NCI-H1694 (cell line): ENCODE results near the gene PLEKHH2.

Experiments
- DNase-seq: peaks from one replicate; lab custom pipeline; 2025; lab: John Stamatoyannopoulos, UW

PLEKHH2 gene

GRCh38 chr2:43762286-43762685 is 125.2 kb downstream of the PLEKHH2 start:
- DNase-seq: no peak

GRCh38 chr2:43763091-43763490 is 126.0 kb downstream of the PLEKHH2 start:
- no peak for DNase-seq

- peak; percentile 87 for DNase-seq
These were observed 127.1 kb downstream of the PLEKHH2 start for GRCh38 chr2:43764086-43764705.

- DNase-seq: no peak
These were observed 128.9 kb downstream of the PLEKHH2 start for GRCh38 chr2:43766006-43766405.

GRCh38 chr2:43773876-43774613 is 137.0 kb downstream of the PLEKHH2 start, which contains the start of gene DYNC2LI1:
TSS of gene DYNC2LI1 (plus strand) at chr2:43774039. CDS start at chr2:43774139, 100 bp downstream.
- peak; percentile 47 for DNase-seq

- DNase-seq: no peak
These were observed 137.6 kb downstream of the PLEKHH2 start for GRCh38 chr2:43774617-43775016.

- DNase-seq: no peak
These were observed 139.3 kb downstream of the PLEKHH2 start for GRCh38 chr2:43776324-43776723.

GRCh38 chr2:43777306-43777926 is 140.4 kb downstream of the PLEKHH2 start:
- DNase-seq: no peak

GRCh38 chr2:43778233-43778632 is 141.2 kb downstream of the PLEKHH2 start:
- DNase-seq: no peak

GRCh38 chr2:43787895-43788294 is 150.8 kb downstream of the PLEKHH2 start:
- no peak for DNase-seq

GRCh38 chr2:43788646-43789045 is 151.6 kb downstream of the PLEKHH2 start:
- no peak for DNase-seq

- DNase-seq: no peak
These were observed 153.1 kb downstream of the PLEKHH2 start for GRCh38 chr2:43790147-43790546.

- no peak for DNase-seq
These were observed 154.1 kb downstream of the PLEKHH2 start for GRCh38 chr2:43791035-43791765.

GRCh38 chr2:43792653-43793052 is 155.6 kb downstream of the PLEKHH2 start:
- no peak for DNase-seq

GRCh38 chr2:43794956-43795355 is 157.9 kb downstream of the PLEKHH2 start:
- DNase-seq: no peak

GRCh38 chr2:43796206-43796605 is 159.1 kb downstream of the PLEKHH2 start:
- no peak for DNase-seq

- no peak for DNase-seq
These were observed 161.2 kb downstream of the PLEKHH2 start for GRCh38 chr2:43798300-43798699.

GRCh38 chr2:43800894-43801293 is 163.8 kb downstream of the PLEKHH2 start:
- no peak for DNase-seq

- DNase-seq: no peak
These were observed 165.1 kb downstream of the PLEKHH2 start for GRCh38 chr2:43802135-43802534.

GRCh38 chr2:43803113-43803512 is 166.1 kb downstream of the PLEKHH2 start:
- DNase-seq: no peak

- no peak for DNase-seq
These were observed 169.6 kb downstream of the PLEKHH2 start for GRCh38 chr2:43806719-43807031.

- no peak for DNase-seq
These were observed 173.4 kb downstream of the PLEKHH2 start for GRCh38 chr2:43810452-43810851.

- no peak for DNase-seq
These were observed 173.8 kb downstream of the PLEKHH2 start for GRCh38 chr2:43810888-43811287.
